ENCODE results near the gene LCORL.
A peak's percentile ranks its signal among the peaks of the same experiment; 100 is the strongest.
"Not testable (repeated sequence)": the region's sequence is repeated elsewhere in the genome, so short reads cannot be mapped to it uniquely, and the experiment has no call there.

The LCORL gene

DNA sequence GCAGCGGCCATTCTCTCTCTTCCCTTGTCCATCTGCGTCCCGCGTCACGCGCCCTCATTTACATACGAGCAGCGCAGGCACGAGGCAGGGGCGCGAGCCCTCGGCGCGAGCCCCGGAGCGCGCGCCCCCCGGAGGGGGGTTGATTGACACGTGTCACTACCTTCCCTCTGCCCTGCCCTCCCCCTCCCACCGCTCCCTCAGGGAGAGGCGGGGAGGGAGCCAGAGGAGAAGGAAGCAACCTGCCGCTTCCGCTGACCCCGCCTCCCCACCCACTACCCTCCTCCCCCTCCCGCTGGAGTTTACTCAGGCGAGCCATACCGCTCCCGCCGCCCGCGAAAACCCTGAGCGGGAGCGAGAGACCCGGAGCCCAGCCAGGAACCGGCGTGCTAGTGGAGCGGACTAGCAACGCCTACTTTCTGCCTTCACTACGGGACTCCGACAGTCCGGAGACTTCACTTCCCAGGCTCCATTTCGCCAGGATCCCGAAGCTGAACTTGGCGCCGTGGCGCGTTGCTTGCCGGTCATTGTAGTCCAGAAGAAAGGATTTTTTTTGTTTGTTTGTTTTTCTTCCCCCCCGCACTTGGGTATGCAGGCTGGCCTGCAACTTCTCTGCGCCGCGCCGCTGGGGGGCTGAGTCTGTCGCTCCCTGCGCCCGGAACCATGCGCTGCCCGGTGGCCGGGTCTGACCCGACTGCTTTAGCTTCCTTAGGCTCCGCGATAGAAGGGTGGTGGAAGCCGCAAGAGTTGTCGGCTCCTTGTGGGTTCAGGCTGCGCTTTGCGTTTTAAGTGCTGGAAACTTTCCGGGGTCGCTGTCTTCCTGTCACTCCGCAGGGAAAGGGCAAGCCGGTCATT is at the start of gene LCORL:
TSS of gene LCORL (minus strand) at position 36 of the 852 bp plus-strand sequence. CDS start at position 32, 4 bp downstream.
- DNase-seq (ENCODE audit: low spot score) = peak; percentile 92

DNA sequence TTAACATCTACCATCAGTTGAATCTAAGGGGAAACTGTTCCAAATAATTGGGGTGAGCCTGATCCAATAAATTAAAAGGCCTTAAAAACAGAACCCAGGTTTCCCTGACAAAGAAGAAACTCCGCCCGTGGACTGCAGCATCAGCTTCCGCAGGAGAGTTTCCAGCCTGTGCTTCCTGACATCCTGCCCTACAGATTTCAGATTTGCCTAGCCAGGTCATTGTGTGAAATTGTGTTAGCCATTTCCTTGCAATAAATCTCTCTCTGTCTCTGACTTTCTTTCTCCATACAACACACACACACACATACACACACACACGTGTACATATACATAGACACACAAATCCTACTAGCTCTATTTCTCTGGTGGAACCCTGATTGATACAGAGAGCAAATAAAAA is 48.3 kb upstream of the LCORL start:
- no peak for DNase-seq (ENCODE audit: low spot score)

DNA sequence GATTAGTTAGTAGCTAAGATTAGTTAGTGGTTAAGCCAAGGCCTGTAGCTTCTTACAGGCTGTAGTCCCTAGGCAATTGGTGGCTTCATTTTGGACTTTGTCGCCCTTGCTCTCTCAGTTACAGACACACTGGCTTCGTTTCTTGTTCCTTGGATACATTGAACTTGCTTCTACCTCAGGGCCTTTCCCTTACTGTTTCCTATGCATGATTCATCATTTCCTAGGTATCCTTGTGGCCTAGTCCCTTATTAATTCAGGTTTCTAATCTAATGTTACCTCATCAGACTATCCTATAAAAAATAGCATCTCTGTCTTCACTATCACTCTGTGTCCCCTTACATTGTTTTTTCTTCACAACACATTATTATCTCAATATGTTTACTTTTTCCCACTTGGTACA is 45.5 kb upstream of the LCORL start:
- DNase-seq (ENCODE audit: low spot score) = no peak

DNA sequence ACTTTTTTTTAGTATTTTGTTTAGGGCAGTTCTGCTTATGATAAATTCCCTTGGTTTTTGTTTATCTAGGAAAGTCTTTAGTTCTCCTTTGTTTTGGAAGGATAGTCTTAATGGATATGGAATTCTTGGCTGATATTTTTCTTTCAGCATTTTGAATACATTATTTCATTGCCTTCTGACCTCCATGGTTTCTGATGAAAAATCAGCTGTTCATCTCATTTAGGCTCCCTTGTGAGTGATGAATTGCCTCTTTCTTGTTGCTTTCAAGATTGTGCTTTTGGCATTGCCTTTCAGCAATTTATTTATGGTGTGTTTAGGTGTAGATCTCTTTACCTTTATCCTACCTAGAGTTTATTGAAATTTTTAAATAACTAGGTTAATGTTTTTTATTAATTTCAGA is 41.5 kb upstream of the LCORL start:
- DNase-seq (ENCODE audit: low spot score) = no peak

DNA sequence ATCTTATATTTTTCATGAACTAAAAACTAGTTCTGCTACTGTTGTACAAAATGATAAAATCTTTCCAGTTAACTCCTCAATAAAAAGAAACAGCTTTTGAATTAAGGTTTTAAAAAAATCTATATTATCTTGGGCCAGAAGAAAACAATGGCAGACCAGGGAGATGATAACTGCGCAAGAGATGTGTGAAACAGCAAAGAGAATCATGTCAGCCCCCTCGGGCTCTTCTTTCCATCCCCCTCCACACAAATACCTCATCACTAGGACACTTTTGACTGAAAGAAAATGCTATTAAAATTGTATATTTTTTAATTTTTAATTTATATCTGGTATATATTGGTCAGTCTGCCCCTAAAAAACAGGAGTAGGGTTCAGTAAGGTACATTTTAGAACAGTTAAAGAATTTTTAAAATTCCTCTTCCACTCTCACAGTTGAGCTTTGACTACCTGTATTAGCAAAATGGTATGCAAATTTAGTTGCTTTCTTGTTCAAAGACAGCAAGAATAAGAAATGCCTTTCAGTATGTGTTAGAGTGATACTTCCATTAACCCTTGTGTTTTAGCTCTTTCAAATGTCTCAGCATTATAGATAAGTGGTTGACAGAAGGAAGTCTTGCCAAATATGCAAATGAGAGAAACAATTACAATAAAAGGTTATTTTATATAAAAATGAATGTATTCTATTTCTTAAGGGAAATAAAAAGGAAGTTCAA is 36.4 kb upstream of the LCORL start:
- no peak for DNase-seq (ENCODE audit: low spot score)

DNA sequence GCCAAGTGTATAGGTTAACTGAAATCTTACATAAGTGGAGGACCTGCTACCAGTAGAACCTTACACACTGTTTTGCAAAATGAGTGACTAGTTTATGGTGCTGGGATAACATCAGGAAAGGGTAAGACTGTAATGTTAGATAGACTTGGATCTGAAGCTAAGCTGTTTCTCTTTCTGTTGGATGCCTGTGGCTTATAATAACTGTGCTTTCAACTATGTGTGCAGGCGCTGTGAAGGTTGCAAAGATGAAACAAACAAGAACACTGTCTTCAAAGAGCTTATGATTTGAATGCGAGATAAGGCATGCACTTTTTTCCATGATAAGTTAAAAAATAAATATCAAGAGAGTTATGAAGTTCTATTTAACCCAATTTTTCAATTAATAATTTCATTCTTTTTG is 34.5 kb upstream of the LCORL start:
- no peak for DNase-seq (ENCODE audit: low spot score)

DNA sequence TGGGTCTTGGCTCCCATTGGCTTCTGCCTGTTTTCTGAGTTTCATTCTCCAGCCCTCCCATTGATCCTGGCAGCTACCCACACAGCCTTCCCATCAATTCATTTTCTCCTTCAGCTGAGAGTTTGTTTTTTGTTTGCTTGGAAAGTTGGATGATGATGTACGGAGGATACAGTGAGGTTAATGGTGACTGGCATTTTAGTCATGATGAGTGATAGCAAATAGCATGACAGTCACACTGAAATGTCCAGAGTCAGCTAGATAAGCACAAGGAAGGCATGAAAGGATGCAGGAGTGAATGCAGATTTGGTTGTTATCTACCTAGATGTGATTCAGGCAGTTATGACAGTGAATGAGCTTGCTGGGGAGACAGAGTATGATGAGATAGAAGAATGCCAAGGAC is 30.6 kb upstream of the LCORL start:
- no peak for DNase-seq (ENCODE audit: low spot score)

DNA sequence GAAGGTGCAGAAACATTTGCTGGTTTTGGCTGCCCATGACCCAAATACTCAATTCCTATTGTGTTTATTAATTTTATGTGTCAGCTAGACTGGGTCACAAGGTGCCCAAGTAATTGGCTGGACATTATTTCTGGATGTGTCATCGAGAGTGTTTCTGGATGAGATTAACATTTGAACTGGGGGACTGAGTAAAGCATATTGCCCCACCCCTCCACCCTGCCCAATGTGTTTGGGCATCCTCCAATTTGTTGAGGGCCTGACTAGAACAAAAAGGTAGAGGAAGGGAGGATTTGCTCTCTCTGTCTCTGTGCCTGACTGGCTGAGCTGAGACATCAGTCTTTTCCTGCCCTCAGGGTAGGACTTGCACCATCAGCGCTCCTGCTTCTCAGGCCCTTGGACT is 29.7 kb upstream of the LCORL start:
- DNase-seq (ENCODE audit: low spot score) = no peak

DNA sequence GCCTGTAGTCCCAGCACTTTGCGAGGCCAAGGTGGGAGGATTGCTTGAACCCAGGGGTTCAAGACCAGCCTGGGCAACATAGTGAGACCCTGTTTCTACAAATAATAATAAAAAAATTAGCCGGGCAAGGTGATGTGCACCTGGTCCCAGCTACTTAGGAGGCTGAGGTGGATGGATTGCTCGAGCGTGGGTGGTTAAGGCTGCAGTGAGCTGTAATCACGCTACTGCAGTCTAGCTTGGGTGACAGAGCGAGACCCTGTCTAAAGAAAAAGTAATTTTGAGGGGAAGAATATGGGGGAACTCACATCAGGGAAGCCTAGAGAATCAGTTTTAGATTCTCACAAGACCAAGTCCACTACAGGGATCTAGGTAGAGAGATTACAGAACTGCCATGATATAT is 28.9 kb upstream of the LCORL start:
- no peak for DNase-seq (ENCODE audit: low spot score)

DNA sequence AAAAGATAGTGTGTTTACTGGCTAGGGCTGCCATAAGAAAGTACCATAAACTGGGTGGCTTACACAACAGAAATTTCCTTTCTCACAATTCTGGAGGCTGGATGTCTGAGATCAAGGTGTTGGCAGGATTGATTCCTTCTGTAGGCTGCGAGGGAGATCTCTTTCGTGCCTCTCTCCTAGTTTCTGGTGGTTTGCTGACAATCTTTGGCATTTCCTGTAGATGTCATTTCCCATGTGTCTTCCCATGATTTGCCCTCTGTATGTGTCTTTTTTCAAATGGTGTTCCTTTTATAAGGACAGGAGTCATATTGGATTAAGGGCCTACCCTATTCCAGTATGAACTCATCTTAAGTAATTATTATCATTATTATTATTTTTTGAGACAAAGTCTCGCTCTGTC is 27.9 kb upstream of the LCORL start:
- no peak for DNase-seq (ENCODE audit: low spot score)

DNA sequence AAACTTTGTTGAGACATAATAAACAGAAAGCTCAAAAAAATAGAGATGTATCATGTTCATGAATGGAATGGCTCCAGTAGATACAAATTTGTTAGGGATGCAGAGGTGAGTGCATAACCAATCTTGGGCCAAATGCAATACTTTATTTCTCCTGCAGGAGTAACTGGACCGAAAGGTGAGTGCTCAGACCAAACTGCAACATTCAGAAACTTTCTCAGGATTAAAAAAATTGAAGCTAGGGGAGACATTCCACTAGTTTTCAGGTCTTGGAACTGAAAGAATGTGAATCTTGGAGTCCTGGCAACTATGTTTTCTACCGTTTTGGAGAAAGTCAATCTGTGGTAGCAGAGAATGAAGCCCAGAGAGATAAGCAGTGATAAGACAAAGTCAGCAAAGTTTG is 21.2 kb upstream of the LCORL start:
- no peak for DNase-seq (ENCODE audit: low spot score)

DNA sequence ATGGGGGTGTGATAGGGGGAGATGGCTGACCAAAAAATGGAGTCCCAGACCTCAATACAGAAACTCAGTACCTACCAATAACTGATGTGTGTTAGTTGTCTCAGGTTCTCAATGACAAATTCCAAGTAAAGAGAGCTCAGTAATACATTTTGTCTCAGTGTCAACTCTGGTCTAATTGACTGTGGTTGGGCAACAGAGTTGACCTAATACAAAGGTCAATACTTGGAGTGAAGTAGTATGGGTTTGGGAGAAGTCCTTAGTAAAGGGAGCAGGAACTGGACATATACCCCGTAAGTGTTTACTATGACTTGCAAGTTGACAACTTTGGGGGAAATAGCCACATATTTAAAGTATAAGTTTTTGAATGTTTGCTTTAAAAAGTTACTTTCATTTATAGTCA is 20.5 kb upstream of the LCORL start:
- DNase-seq (ENCODE audit: low spot score) = no peak

DNA sequence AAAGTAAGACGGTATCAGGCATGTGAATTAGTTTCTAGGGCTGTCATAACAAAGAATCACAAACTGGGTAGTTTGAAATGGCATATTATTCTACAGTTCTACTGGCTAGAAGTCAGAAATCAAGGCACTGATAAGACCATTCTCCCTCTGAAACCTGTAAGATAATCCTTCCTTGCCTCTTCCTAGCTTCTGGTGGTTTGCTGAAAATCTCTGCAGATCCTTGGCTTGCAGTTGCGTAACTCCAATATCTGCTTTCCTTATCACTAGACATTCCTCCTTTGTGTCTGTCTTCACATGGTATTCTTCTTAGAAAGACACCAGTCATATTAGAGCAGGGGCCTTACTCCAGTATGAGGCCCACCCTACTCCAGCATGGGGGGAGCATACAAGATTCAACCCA is 19.6 kb upstream of the LCORL start:
- no peak for DNase-seq (ENCODE audit: low spot score)

DNA sequence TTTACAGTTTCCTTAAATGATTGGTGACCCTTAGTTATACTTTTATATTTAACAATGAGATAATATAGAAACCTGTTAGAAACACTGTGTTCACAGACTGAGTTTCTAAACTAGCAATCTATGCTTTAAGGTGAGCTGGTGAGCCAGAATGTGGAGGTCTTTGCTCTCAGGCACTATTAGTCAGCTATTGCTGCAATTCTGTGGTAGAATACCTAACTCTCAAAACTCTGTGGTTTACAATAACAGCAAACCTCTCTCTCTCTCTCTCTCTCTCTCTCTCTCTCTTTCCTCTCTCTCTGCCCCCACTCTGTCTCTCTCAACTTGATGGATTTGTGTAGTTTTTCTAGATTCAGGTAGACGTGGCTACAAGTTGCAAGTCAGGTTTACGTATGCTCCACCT is 17.6 kb upstream of the LCORL start:
- DNase-seq (ENCODE audit: low spot score) = no peak

DNA sequence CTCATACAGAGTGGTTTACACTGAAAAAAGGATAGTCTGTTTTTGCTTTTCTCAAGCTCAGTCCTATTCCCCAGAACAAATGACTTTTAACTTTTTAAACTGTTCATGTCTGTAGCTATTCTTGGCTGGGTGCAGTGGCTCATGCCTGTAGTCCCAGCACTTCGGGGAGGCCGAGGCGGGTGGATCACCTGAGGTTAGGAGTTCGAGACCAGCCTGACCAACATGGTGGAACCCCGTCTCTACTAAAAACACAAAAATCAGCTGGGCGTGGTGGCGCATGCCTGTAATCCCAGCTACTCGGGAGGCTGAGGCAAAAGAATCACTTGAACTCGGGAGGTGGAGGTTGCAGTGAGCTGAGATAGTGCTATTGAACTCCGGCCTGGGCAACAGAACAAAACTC is 14.8 kb upstream of the LCORL start:
- not testable (repeated sequence) for DNase-seq (ENCODE audit: low spot score)

DNA sequence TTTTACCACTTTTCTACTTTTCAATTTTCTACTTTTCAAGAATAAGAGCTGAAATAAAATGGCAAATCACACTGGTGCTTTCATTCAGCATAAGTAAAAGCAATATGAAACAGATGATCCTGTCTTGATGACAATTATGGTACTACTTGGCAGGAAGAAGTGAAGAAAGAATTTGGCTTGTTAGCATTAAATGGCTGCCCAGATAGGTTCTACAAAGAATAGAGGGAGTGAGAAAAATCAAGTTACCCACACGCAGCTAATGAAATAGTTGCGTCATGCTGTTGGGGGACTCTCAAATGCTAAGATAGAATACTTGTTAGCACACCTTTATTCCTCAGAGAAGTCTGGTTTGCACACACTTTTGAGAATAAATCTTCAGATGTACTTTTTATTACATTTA is 12.5 kb upstream of the LCORL start:
- no peak for DNase-seq (ENCODE audit: low spot score)

DNA sequence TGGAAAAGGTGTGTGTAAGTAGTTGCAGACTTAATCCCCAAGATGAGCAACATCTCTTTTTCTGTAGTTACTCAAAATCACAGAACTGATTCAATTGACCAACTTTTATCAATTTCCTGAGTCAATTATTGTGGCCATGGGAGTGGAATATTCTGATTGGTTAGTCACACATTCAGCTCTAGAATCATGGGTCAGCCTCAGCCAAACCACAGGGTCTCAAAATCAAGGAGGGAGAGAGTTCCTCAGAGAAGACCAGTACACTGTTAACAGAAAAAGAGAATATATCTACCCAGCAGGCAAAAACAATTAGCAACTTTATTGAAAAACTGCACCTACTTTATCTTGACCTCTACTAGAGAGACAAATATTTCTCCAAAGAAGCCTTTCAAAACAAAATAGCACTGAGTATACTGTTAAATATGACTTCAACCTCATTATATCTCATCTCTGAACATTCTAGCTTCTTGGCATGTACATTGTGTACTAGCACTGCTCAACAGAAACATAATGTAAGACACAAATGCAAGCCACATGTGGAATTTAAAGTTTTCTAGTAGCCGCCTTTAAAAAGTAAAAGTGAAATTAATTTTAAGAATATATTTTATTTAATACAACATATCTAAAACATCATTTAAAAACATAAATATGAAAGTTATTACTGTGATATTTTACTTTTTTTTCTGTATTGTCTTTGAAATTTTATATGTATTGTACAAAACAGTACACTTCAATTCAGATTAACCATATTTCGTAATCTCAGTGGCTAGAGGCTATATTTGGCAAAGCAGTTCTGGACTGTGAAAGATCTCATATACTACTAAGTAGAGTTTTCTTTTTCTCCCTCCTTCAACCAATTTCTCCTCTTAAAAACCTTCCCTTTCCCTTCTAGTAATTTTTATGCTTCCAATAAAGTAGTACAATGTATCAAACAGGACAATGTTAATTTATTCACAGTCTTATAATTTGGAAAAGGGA is 11.8 kb upstream of the LCORL start:
- no peak for DNase-seq (ENCODE audit: low spot score)

DNA sequence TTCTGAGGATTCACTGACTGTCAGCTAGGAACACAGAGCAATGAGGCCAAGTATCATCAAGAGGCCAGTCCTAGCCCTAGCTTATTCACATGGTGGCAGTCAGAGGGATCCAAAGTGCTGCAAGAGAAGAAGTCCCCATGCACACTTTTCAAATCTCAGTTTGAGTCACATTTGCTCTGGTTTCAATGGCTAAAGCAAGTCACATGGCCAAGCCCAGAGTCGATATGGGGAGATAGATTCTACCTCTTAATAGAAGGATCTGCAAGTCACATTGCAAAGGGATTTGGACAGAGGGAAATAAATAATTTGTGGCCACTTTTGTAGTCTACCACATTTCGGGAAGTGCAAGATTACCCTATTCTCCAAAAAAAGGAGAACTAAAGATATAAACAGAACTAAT is 3.7 kb upstream of the LCORL start:
- DNase-seq (ENCODE audit: low spot score) = no peak

DNA sequence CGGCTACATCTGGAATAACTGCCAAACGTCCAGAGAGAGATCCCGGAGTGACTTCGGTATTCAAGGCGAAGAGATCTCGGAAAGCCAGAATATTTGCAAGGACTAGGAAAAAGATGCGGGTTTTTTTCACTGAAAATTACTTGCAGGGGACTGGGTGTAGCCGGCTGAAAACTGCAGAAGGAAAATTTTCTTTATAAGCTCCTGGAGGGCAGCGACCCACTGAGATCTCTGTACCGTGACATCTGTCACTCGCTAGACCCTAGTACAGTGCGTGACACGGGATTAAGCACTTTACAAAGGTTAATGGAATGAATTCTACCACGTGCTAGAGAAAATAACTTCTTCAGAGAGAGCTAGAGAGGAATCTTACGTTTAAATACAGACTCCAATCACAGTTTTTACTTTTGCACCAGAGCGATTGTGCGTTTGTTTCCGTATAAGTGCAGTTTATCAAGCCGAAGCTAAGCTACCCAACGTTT is 1.1 kb upstream of the LCORL start:
- DNase-seq (ENCODE audit: low spot score) = peak; percentile 8

DNA sequence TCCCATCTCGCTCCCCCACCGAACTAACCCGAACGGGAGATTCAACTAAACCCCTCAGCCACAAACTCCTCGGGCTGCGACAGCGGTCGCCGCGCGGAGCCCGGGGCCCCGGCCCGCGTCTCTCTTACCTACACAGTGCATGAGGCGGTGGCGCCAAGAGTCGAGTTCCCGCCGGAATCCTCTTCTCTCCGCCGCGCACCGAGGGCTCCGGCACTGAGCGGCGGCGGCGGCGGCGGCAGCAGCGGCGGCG is 160 bp downstream of the LCORL start:
- DNase-seq (ENCODE audit: low spot score) = no peak

DNA sequence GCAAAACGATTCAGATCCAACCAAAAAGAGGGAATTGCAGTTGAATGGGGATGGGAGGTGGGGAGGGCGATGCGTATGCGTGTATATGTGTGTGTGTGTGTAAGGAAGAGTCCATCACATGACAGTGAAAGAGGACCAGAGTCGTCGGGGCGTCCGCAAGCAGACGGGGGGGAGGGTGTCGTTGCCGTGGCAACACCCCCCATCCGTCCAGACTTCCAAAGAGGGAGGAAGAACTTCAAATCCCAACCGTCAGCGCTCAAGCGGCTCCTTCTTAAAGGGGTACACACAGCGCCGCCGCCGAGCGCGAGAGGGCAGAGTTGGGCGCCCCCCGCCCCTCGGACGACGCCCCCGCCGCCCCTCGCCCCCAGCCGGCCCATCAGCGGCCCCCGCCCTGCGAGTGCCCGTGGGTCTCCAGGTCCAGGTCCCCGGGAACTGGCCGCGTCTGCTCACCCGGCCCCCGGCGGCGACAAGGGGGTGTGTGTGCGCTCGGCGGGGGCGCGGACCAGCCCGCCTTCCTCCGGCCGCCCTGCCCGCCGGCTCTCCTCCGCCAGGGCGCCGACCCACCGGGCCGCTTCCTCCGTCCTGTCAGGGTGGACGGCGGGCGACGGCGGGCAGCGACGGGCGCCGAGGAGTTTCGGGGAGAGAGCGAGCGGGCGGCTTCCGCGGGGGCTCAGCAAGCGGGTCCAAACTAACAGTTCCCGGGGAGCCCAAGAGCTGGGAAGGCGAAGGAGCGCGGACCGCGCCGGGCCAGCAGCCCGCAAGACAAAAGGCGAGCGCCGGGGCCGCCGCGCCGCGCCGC is 685 bp downstream of the LCORL start:
- peak; percentile 53 for DNase-seq (ENCODE audit: low spot score)
